HG03442 (cell line): ENCODE results near the gene C1orf159.
"Not testable (repeated sequence)": the region's sequence is repeated elsewhere in the genome, so short reads cannot be mapped to it uniquely, and the experiment has no call there.

Experiments
- ATAC-seq: cut with Tn5 transposase; IDR thresholded peaks from one replicate; pipeline ENCODE4 v1.9.1; 2021; ENCODE audit warnings: mild to moderate bottlenecking, moderate library complexity; ENCODE audit not compliant: unreplicated experiment

The C1orf159 gene

GRCh38 chr1:1069711-1070676 is 45.9 kb downstream of the C1orf159 start:
- ATAC-seq: no peak

- ATAC-seq: no peak
Measured at GRCh38 chr1:1069056-1069710, 46.7 kb downstream of the C1orf159 start.

- ATAC-seq: no peak
Measured at GRCh38 chr1:1068517-1069055, 47.3 kb downstream of the C1orf159 start.

GRCh38 chr1:1067860-1068516 is 47.9 kb downstream of the C1orf159 start:
- no peak for ATAC-seq

- ATAC-seq: no peak
Measured at GRCh38 chr1:1067284-1067859, 48.5 kb downstream of the C1orf159 start.

- ATAC-seq: no peak
Measured at GRCh38 chr1:1066403-1067283, 49.2 kb downstream of the C1orf159 start.

- not testable (repeated sequence) for ATAC-seq
Measured at GRCh38 chr1:1065940-1066304, 50.0 kb downstream of the C1orf159 start.

GRCh38 chr1:1065265-1065939 is 50.5 kb downstream of the C1orf159 start:
- ATAC-seq: no peak

GRCh38 chr1:1063945-1064831 is 51.7 kb downstream of the C1orf159 start:
- ATAC-seq: peak; percentile 54

- no peak for ATAC-seq
Measured at GRCh38 chr1:1063261-1063944, 52.5 kb downstream of the C1orf159 start.

GRCh38 chr1:1062348-1063163 is 53.3 kb downstream of the C1orf159 start:
- ATAC-seq: no peak

- ATAC-seq: no peak
Measured at GRCh38 chr1:1061682-1062345, 54.1 kb downstream of the C1orf159 start.

GRCh38 chr1:1060281-1061000 is 55.4 kb downstream of the C1orf159 start:
- ATAC-seq: no peak

- peak; percentile 51 for ATAC-seq
Measured at GRCh38 chr1:1059494-1060280, 56.2 kb downstream of the C1orf159 start.

- peak; percentile 26 for ATAC-seq
Measured at GRCh38 chr1:1058921-1059493, 56.9 kb downstream of the C1orf159 start.
